Heart right ventricle (tissue), 16 donors: ENCODE data around the gene EDIL3. TPM values are rescaled to one million over a fixed set of nuclear protein-coding genes. Genes with fewer than 3 reads are reported as not detected.

ENCODE experiments used
- ATAC-seq, 8 donors: fragments of 200-7000 bp; cut with Tn5 transposase; one replicate each; pipeline ENCODE4 v1.9.1; 2020; ENCODE audit warnings: mild to moderate bottlenecking in 8 of 8, moderate library complexity in 8 of 8, moderate number of reproducible peaks in 1 of 8
- DNase-seq, 2 donors: peaks; one replicate each; pipeline ENCODE4 v3.0.0-alpha.2; 2020
- H3K27ac ChIP-seq, 10 donors: fragments of 200-600 bp; sonication (generic) in 2 of 10; one replicate each; pipeline versions ENCODE4 v1.5.0 to v1.8.0; 2020 to 2022; ENCODE audit warnings: mild to moderate bottlenecking in 3 of 10
- H3K27me3 ChIP-seq, 7 donors: fragments of 200-600 bp; one replicate each; pipeline ENCODE4 v1.8.0; 2021 to 2022; ENCODE audit warnings: mild to moderate bottlenecking in 2 of 7
- H3K36me3 ChIP-seq, 9 donors: fragments of 200-600 bp; sonication (generic) in 1 of 9; one replicate each; pipeline versions ENCODE4 v1.5.0 to v1.8.0; 2020 to 2022; ENCODE audit warnings: mild to moderate bottlenecking in 2 of 9
- H3K4me1 ChIP-seq, 9 donors: fragments of 200-600 bp; sonication (generic) in 1 of 9; one replicate each; pipeline versions ENCODE4 v1.5.0 to v1.8.0; 2020 to 2022; ENCODE audit warnings: mild to moderate bottlenecking in 4 of 9
- H3K4me3 ChIP-seq, 10 donors: fragments of 200-600 bp; sonication (generic) in 2 of 10; one replicate each; pipeline versions ENCODE4 v1.5.0 to v1.8.0; 2020 to 2022; ENCODE audit warnings: mild to moderate bottlenecking in 7 of 10, moderate library complexity in 2 of 10
- H3K9me3 ChIP-seq, 11 donors: fragments of 200-600 bp in 10 of 11; sonication (generic) in 2 of 11; one replicate each; pipeline versions ENCODE4 v1.5.0 to v1.8.0; 2013 to 2022; ENCODE audit warnings: mild to moderate bottlenecking in 2 of 11, control low read depth in 1 of 11, moderate library complexity in 1 of 11
- CTCF ChIP-seq, 9 donors: fragments of 200-600 bp; sonication (generic) in 2 of 9; IDR thresholded peaks; one replicate each; pipeline versions ENCODE4 v1.5.0 to v1.8.0; 2021 to 2022; ENCODE audit warnings: antibody characterized with exemption in 9 of 9, mild to moderate bottlenecking in 5 of 9, moderate library complexity in 1 of 9
- WGBS, 2 donors: extraction: QIAGEN DNeasy Blood & Tissue Kit; methylation state at CpG; one replicate each; pipeline ENCODE4 v1.1.7; 2013; ENCODE audit warnings: inconsistent platforms in 1 of 2; 5-methylcytosine and 5-hydroxymethylcytosine counted together
- intact Hi-C, 10 donors: fragments of 100-400 bp; cut with DNase I; formaldehyde crosslinking; loops; one replicate each; pipeline versions ENCODE4 v1.11.1 to v1.14.2; 2022
- polyA plus RNA-seq, 2 donors: library from polyadenylated mRNA; stranded (reverse); fragments of 200-250 nt; gene quantifications; one replicate each; pipeline ENCODE4 v1.2.3, GENCODE V29; 2013
- total RNA-seq, 10 donors: library from RNA; stranded (reverse); fragmentation: NEBNext Ultra II Directional in 3 of 10; extraction: Animal tissue kit (Norgen Biotek cat#: 25700) in 3 of 10; gene quantifications; one replicate each; pipeline versions ENCODE4 v1.2.1 to v1.2.4, GENCODE V29; 2021 to 2023
- donor health status: Arrhythmogenic right ventricular cardiomyopathy.
- donor health status: ischemic (EF 13 %, LVEDD 7.1; RV severe dilation, severe dysfunction).
- donor health status: healthy with polysubstance abuse.
- donor health status: DM: no; HTN: yes; CAD: no.
- donor health status: DM: no; HTN: no; CAD: no.
- donor health status: ischemic (EF 25% LVEDD 6.9; RV normal size, moderate dysfunction).
- donor health status: ischemic (EF 25% LVEDD 5.7; RV mildly dilated, moderate dysfunction).
- donor health status: healthy.
- donor health status: DM: yes; HTN: yes; CAD: no.
- donor health status: Ischemic cardiomyopathy.
- donor health status: ischemic (EF 35%, LVEDD 5.7; RV mildly dilated, moderate dysfunction).
- donor health status: nonischemic (EF 11% LVEDD 7.7; RV severe dilation, severe dysfunction).
- donor health status: DM: yes; HTN: yes; CAD: no.
- donor health status: PGD.
- donor health status: ischemic (EF 29% LVEDD 5.4; RV normal size, mild dysfunction).
- donor health status: nonischemic (EF 23%, LVEDD 6.1; RV moderate dilation, normal function).

Gene EDIL3
- total and polyA plus RNA-seq, 12 donors = 1.6 to 10.0 (median 3.9) TPM

GRCh38 chr5:84275609-84276008, 109.1 kb downstream of the EDIL3 start:
- Histone ChIP-seq H3K9me3 (no peaks in the 10 kb centered on the region), H3K4me3 (no peak overlapping the region), H3K27me3 (no peaks in the 10 kb centered on the region), H3K36me3 (no peaks in the 10 kb centered on the region), H3K4me1 (peaks cover 0 to 9% (median 0%) of the 10 kb centered on the region in 9 donors), H3K27ac (no peak overlapping the region)
- DNase-seq = no peak
- intact Hi-C loops = loop anchor here in 2 of 10 donors (10.0 kb wide), 1 partner anchor 769 kb away; no protein-coding TSS in a partner anchor
- no peak for ATAC-seq
- TF ChIP-seq CTCF (IDR thresholded peaks at IDR 0.05) = no peak
- WGBS, 2 donors = 93 to 98% methylated on average over 1 of the region's 1 CpG

- Histone ChIP-seq H3K9me3 (no peaks in the 10 kb centered on the region), H3K36me3 (no peaks in the 10 kb centered on the region), H3K4me1 (peaks cover 0 to 7% (median 0%) of the 10 kb centered on the region in 9 donors), H3K27ac (no peak overlapping the region), H3K4me3 (no peak overlapping the region), H3K27me3 (no peaks in the 10 kb centered on the region)
- intact Hi-C loops = loop anchor here in 2 of 10 donors (10.0 kb wide), 1 partner anchor 770 kb away; no protein-coding TSS in a partner anchor
- DNase-seq = peak; percentile 10 to 12
- no peak for ATAC-seq
- WGBS, 2 donors = 63 to 68% methylated on average over 3 of the region's 3 CpGs
- TF ChIP-seq CTCF (IDR thresholded peaks at IDR 0.05) = peak; percentile 11 to 62 (median 53)
These were observed 109.9 kb downstream of the EDIL3 start for GRCh38 chr5:84274585-84275468.

- DNase-seq (no peak), ATAC-seq (no peak)
- no peaks in the 10 kb centered on the region for H3K27me3 ChIP-seq
- TF ChIP-seq CTCF (IDR thresholded peaks at IDR 0.05) = no peak
- H3K4me1 ChIP-seq = no peaks in the 10 kb centered on the region
- intact Hi-C loops = loop anchor here in 2 of 10 donors (10.0 kb wide), 1 partner anchor 771 kb away; no protein-coding TSS in a partner anchor
- H3K4me3 ChIP-seq = no peak overlapping the region
- WGBS, 2 donors = 69 to 81% methylated on average over 2 of the region's 2 CpGs
- no peak overlapping the region for H3K27ac ChIP-seq
- H3K9me3 ChIP-seq = no peaks in the 10 kb centered on the region
- no peaks in the 10 kb centered on the region for H3K36me3 ChIP-seq
These were observed 111.2 kb downstream of the EDIL3 start for GRCh38 chr5:84273517-84273883.

- WGBS, 2 donors = 43 to 58% methylated on average over 6 of the region's 6 CpGs
- intact Hi-C loops = loop anchor here in 2 of 10 donors (10.0 kb wide), 1 partner anchor 772 kb away; no protein-coding TSS in a partner anchor
These were observed 111.7 kb downstream of the EDIL3 start for GRCh38 chr5:84272771-84273516.

More at GRCh38 chr5:84272771-84273516, 111.7 kb downstream of the EDIL3 start:
- no peaks in the 10 kb centered on the region for H3K9me3 ChIP-seq
- H3K36me3 ChIP-seq = no peaks in the 10 kb centered on the region
- no peak overlapping the region for H3K4me3 ChIP-seq
- ATAC-seq = no peak
- H3K27ac ChIP-seq = no peak overlapping the region
- H3K27me3 ChIP-seq = no peaks in the 10 kb centered on the region
- no peaks in the 10 kb centered on the region for H3K4me1 ChIP-seq
- DNase-seq = no peak
- TF ChIP-seq CTCF (IDR thresholded peaks at IDR 0.05) = no peak
